ENCODE measurements around the gene ST8SIA1.
"Not testable (repeated sequence)": the region's sequence is repeated elsewhere in the genome, so short reads cannot be mapped to it uniquely, and the experiment has no call there.

The ST8SIA1 gene

GRCh38 chr12:22163594-22163993, 170.9 kb downstream of the ST8SIA1 start:
- Histone ChIP-seq H3K27ac (ENCODE audit: low read depth in 2 of 2, low read length in 2 of 2) (no peak overlapping the region), H3K9me3 (ENCODE audit: control insufficient read depth in 2 of 2, low read length in 2 of 2) (no peaks in the 10 kb centered on the region), H3K4me1 (ENCODE audit: control insufficient read depth in 2 of 2, insufficient read depth in 2 of 2, low read length in 2 of 2) (no peaks in the 10 kb centered on the region), H3K36me3 (ENCODE audit: control insufficient read depth in 2 of 2, insufficient read depth in 2 of 2, low read length in 2 of 2) (no peaks in the 10 kb centered on the region), H3K27me3 (ENCODE audit: control insufficient read depth in 2 of 2, insufficient read depth in 2 of 2, low read length in 2 of 2) (no peaks in the 10 kb centered on the region), H3K9ac (ENCODE audit: low read depth in 1 of 2, low read length in 2 of 2) (no peak overlapping the region), H3K4me3 (ENCODE audit: low read length in 2 of 2) (no peak overlapping the region)

- Histone ChIP-seq H3K27ac (ENCODE audit: low read depth in 2 of 2, low read length in 2 of 2) (no peak overlapping the region), H3K9me3 (ENCODE audit: control insufficient read depth in 2 of 2, low read length in 2 of 2) (no peaks in the 10 kb centered on the region), H3K4me1 (ENCODE audit: control insufficient read depth in 2 of 2, insufficient read depth in 2 of 2, low read length in 2 of 2) (no peaks in the 10 kb centered on the region), H3K27me3 (ENCODE audit: control insufficient read depth in 2 of 2, insufficient read depth in 2 of 2, low read length in 2 of 2) (no peaks in the 10 kb centered on the region), H3K36me3 (ENCODE audit: control insufficient read depth in 2 of 2, insufficient read depth in 2 of 2, low read length in 2 of 2) (no peaks in the 10 kb centered on the region), H3K4me3 (ENCODE audit: low read length in 2 of 2) (no peak overlapping the region), H3K9ac (ENCODE audit: low read depth in 1 of 2, low read length in 2 of 2) (no peak overlapping the region)
These were observed 174.0 kb downstream of the ST8SIA1 start for GRCh38 chr12:22160396-22161003.

- H3K27ac ChIP-seq (ENCODE audit: low read depth in 2 of 2, low read length in 2 of 2); H3K9ac ChIP-seq (ENCODE audit: low read depth in 1 of 2, low read length in 2 of 2); H3K36me3 ChIP-seq (ENCODE audit: control insufficient read depth in 2 of 2, insufficient read depth in 2 of 2, low read length in 2 of 2); H3K9me3 ChIP-seq (ENCODE audit: control insufficient read depth in 2 of 2, low read length in 2 of 2); H3K4me3 ChIP-seq (ENCODE audit: low read length in 2 of 2); H3K27me3 ChIP-seq (ENCODE audit: control insufficient read depth in 2 of 2, insufficient read depth in 2 of 2, low read length in 2 of 2); H3K4me1 ChIP-seq (ENCODE audit: control insufficient read depth in 2 of 2, insufficient read depth in 2 of 2, low read length in 2 of 2): not testable (repeated sequence)
These were observed 185.2 kb downstream of the ST8SIA1 start for GRCh38 chr12:22149286-22149685.

- not testable (repeated sequence) for H3K9ac ChIP-seq (ENCODE audit: low read depth in 1 of 2, low read length in 2 of 2)
These were observed 187.8 kb downstream of the ST8SIA1 start for GRCh38 chr12:22146686-22147085.

More at GRCh38 chr12:22146686-22147085, 187.8 kb downstream of the ST8SIA1 start:
- not testable (repeated sequence) for H3K36me3 ChIP-seq (ENCODE audit: control insufficient read depth in 2 of 2, insufficient read depth in 2 of 2, low read length in 2 of 2); H3K4me1 ChIP-seq (ENCODE audit: control insufficient read depth in 2 of 2, insufficient read depth in 2 of 2, low read length in 2 of 2); H3K27me3 ChIP-seq (ENCODE audit: control insufficient read depth in 2 of 2, insufficient read depth in 2 of 2, low read length in 2 of 2); H3K27ac ChIP-seq (ENCODE audit: low read depth in 2 of 2, low read length in 2 of 2); H3K4me3 ChIP-seq (ENCODE audit: low read length in 2 of 2); H3K9me3 ChIP-seq (ENCODE audit: control insufficient read depth in 2 of 2, low read length in 2 of 2)
